ENCODE results near the gene HSD11B1. TPM values are rescaled to one million over a fixed set of nuclear protein-coding genes. Genes with fewer than 3 reads are reported as not detected.
"Not testable (repeated sequence)": the region's sequence is repeated elsewhere in the genome, so short reads cannot be mapped to it uniquely, and the experiment has no call there.

The HSD11B1 gene
- total RNA-seq, 4 donors from 2014 or later = 4.2 to 8.6 (median 5.8) TPM; not detected in 1

DNA sequence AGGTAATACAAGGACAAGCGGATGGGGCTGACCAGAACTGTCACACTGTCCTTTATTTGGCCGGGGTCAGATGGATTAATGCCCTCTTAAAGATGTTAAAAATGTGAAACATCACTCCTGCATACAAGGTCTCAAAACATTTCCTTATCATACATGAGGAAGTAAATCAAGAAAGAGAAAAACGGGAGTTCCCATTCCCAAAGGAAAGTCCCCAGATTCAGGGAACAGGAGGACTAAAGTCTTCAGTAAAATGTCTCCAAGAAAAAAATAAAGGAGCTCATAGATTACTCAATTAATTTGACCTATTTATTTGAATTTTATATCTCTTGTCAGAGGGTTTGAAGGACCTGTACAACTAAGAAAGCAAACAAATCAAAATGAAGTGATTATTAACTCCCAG lies 13.4 kb upstream of the HSD11B1 start:
- DNase-seq = no peak
- TF ChIP-seq POLR2A (IDR thresholded peaks at IDR 0.05) = no peak
- TF ChIP-seq, protein P1, sequence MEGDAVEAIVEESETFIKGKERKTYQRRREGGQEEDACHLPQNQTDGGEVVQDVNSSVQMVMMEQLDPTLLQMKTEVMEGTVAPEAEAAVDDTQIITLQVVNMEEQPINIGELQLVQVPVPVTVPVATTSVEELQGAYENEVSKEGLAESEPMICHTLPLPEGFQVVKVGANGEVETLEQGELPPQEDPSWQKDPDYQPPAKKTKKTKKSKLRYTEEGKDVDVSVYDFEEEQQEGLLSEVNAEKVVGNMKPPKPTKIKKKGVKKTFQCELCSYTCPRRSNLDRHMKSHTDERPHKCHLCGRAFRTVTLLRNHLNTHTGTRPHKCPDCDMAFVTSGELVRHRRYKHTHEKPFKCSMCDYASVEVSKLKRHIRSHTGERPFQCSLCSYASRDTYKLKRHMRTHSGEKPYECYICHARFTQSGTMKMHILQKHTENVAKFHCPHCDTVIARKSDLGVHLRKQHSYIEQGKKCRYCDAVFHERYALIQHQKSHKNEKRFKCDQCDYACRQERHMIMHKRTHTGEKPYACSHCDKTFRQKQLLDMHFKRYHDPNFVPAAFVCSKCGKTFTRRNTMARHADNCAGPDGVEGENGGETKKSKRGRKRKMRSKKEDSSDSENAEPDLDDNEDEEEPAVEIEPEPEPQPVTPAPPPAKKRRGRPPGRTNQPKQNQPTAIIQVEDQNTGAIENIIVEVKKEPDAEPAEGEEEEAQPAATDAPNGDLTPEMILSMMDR (IDR thresholded peaks at IDR 0.05) = no peak
- no peak overlapping the region for H3K27ac ChIP-seq
- H3K9me3 ChIP-seq = no peaks in the 10 kb centered on the region
- H3K27me3 ChIP-seq = no peaks in the 10 kb centered on the region
- H3K4me1 ChIP-seq = no peaks in the 10 kb centered on the region
- no peaks in the 10 kb centered on the region for H3K36me3 ChIP-seq
- no peak overlapping the region for H3K4me3 ChIP-seq

DNA sequence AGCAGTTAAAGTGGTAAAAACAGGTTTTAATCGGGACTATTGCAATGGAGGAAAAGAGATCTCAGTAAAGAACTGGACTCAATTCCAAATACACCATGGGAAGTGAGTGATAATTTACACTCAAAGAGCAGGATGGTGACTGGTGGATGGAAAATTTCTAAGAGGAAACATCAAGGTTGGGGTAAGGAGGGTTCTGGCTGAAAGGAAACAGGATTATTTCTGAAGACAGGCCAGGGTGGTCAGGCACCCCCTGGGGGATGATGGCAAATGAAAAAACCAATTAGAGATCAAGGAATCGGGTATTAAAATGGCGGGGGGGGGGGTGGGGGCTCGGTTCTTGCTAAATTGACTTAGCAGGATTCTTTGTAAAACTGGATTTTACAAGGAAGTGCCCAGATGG lies 12.3 kb upstream of the HSD11B1 start:
- Histone ChIP-seq H3K4me1 (no peaks in the 10 kb centered on the region), H3K36me3 (no peaks in the 10 kb centered on the region), H3K9me3 (no peaks in the 10 kb centered on the region), H3K4me3 (no peak overlapping the region), H3K27me3 (no peaks in the 10 kb centered on the region), H3K27ac (no peak overlapping the region)
- DNase-seq = no peak
- TF ChIP-seq, protein P1 (IDR thresholded peaks at IDR 0.05) = no peak
- no peak for TF ChIP-seq POLR2A (IDR thresholded peaks at IDR 0.05)

DNA sequence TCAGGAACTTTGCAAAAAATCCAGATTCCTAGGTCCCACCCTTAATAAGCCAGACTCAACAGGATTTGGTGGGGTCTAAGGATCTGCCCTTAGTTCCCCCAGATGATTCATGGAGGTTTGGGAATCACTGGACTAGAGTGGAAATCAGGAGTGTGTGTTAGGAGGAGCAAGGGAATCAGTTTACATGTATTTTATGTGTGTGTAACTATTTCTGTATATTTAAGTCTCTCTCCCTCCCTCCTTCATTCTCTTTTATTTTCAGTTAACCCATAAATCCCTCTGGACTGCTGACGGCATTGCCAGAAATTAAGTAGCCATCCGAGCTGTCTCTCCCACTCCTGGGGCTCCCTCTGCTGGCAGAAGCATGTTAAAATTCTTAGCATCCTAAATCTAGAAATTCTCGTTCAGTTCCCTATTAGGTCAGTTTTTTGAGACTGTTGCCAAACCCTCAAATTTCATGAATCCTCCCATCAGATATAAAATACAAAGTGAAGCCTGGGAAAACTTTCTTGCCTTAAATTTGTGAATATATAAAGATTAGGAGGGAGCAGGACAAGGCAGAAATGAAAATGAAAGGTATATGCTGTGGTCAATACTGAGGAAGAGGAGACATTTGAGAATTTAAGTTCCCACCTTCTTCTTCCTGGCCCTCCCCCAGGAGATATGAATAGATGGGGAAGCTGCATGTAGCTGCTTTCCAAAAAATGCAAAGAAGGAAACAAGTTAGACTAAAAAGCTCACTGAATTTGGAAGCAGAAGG lies 11.7 kb upstream of the HSD11B1 start:
- H3K27ac ChIP-seq = no peak overlapping the region
- H3K27me3 ChIP-seq = no peaks in the 10 kb centered on the region
- TF ChIP-seq POLR2A (IDR thresholded peaks at IDR 0.05) = no peak
- TF ChIP-seq, protein P1 (IDR thresholded peaks at IDR 0.05) = peak; percentile 47 to 93 (median 81)

DNA sequence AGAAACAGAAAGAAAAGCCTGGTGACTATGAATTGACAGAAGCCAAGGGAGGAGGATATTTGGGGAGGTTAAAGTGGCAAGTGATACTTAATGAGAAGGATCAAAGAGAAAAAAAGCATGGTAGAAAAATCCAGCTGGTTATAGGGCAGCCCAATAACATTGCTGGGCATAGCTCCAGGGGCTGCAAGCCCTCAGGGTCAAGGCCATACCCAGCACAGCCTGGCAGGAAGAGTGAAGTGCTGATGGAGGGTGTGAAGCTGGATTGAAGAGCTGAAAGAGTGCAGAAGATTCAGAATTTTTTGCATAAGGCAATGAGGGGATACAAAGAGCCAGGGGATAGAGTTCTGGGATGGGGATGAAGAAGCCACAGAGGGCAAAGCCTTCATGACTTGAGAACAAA lies 8.0 kb upstream of the HSD11B1 start:
- H3K4me3 ChIP-seq = no peak overlapping the region
- H3K27me3 ChIP-seq = no peaks in the 10 kb centered on the region
- no peaks in the 10 kb centered on the region for H3K4me1 ChIP-seq
- DNase-seq = no peak
- TF ChIP-seq, protein P1 (IDR thresholded peaks at IDR 0.05) = no peak
- no peak for TF ChIP-seq POLR2A (IDR thresholded peaks at IDR 0.05)
- no peaks in the 10 kb centered on the region for H3K9me3 ChIP-seq
- no peaks in the 10 kb centered on the region for H3K36me3 ChIP-seq
- H3K27ac ChIP-seq = no peak overlapping the region

More for the DNA sequence above, 11.7 kb upstream of the HSD11B1 start:
- Histone ChIP-seq H3K4me3 (no peak overlapping the region), H3K36me3 (no peaks in the 10 kb centered on the region), H3K4me1 (no peaks in the 10 kb centered on the region), H3K9me3 (no peaks in the 10 kb centered on the region)
- DNase-seq = peak; percentile 56 to 87 (median 64)

DNA sequence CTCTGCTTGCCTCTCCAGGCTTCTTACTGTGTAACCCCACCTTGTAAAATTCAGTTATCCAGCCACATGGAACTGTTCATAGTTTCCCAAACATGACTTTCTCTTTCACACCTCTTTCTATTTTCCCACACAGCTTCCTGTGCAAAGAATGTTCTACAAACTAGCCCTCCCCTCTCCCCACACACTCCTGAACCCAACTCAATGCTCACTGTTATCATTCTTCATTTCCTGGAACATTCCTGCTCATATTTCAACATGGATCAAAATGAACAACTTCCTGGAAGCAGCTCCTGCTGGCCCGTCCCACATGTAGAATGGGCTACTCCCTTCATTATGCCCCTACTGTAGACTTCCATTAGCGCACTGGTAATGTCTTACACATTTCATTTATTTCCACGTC lies 7.5 kb upstream of the HSD11B1 start:
- H3K4me1 ChIP-seq = no peaks in the 10 kb centered on the region
- H3K27me3 ChIP-seq = no peaks in the 10 kb centered on the region
- no peak overlapping the region for H3K27ac ChIP-seq
- no peak overlapping the region for H3K4me3 ChIP-seq
- no peaks in the 10 kb centered on the region for H3K9me3 ChIP-seq
- DNase-seq = no peak
- TF ChIP-seq POLR2A (IDR thresholded peaks at IDR 0.05) = no peak
- TF ChIP-seq, protein P1 (IDR thresholded peaks at IDR 0.05) = no peak
- no peaks in the 10 kb centered on the region for H3K36me3 ChIP-seq

DNA sequence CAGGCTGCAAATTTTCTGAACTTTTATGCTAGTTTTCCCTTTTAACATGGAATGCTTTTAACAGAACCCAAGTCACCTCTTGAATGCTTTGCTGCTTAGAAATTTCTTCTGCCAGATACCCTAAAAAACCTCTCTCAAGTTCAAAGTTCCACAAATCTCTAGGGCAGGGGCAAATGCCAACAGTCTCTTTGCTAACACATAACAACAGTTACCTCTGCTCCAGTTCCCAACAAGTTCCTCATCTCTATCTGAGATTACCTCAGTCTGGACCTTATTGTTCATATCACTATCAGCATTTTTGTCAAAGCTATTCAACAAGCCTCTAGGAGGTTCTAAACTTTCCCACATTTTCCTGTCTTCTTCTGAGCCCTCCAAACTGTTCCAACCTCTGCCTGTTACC lies 4.0 kb upstream of the HSD11B1 start:
- not testable (repeated sequence) for H3K4me3 ChIP-seq, H3K9me3 ChIP-seq, DNase-seq, H3K4me1 ChIP-seq, H3K27me3 ChIP-seq, H3K36me3 ChIP-seq, H3K27ac ChIP-seq

Measured in Peyer's patch (tissue), 4 donors.